ENCODE results near the gene TMEM158. TPM values are rescaled to one million over a fixed set of nuclear protein-coding genes. Genes with fewer than 3 reads are reported as not detected.

The TMEM158 gene
- total RNA-seq, 1 experiment from 2014 or later, result 0.26 TPM

GRCh38 chr3:45198264-45199260 lies 27.5 kb downstream of the TMEM158 start:
- H3K4me3 ChIP-seq, result no peak overlapping the region
- H3K27me3 ChIP-seq, result no peaks in the 10 kb centered on the region; the same call in 1 of the 2 replicates
- H3K9me3 ChIP-seq (replicated peaks), result no peaks in the 10 kb centered on the region
- H3K27ac ChIP-seq, result no peak overlapping the region
- DNase-seq, result no peak
- no peaks in the 10 kb centered on the region for H3K36me3 ChIP-seq
- H3K4me1 ChIP-seq, result peaks cover 8% of the 10 kb centered on the region

GRCh38 chr3:45194791-45195190 lies 31.3 kb downstream of the TMEM158 start:
- Histone ChIP-seq H3K27me3 (no peaks in the 10 kb centered on the region; the same call in 1 of the 2 replicates), H3K4me1 (peaks cover 3% of the 10 kb centered on the region), H3K36me3 (no peaks in the 10 kb centered on the region), H3K27ac (no peak overlapping the region), H3K4me3 (no peak overlapping the region), H3K9me3 (replicated peaks) (no peaks in the 10 kb centered on the region)
- DNase-seq, result no peak

- H3K4me1 ChIP-seq, result no peaks in the 10 kb centered on the region
- peak in 1 of 2 experiments; percentile 28 for DNase-seq
- H3K27me3 ChIP-seq, result no peaks in the 10 kb centered on the region; the same call in 1 of the 2 replicates
- H3K36me3 ChIP-seq, result no peaks in the 10 kb centered on the region
- H3K9me3 ChIP-seq (replicated peaks), result no peaks in the 10 kb centered on the region
- H3K4me3 ChIP-seq, result no peak overlapping the region
- H3K27ac ChIP-seq, result no peak overlapping the region
Observed at GRCh38 chr3:45191924-45192417, 34.1 kb downstream of the TMEM158 start.

- H3K9me3 ChIP-seq (replicated peaks), result no peaks in the 10 kb centered on the region
- no peaks in the 10 kb centered on the region for H3K4me1 ChIP-seq
- DNase-seq, result no peak
- H3K27me3 ChIP-seq, result 0 out of 2 replicates have a peak, but pooled peaks cover 4% of the 10 kb centered on the region
- H3K36me3 ChIP-seq, result no peaks in the 10 kb centered on the region
- H3K27ac ChIP-seq, result no peak overlapping the region
- H3K4me3 ChIP-seq, result no peak overlapping the region
Observed at GRCh38 chr3:45191424-45191823, 34.7 kb downstream of the TMEM158 start.

GRCh38 chr3:45188719-45189659 lies 37.1 kb downstream of the TMEM158 start:
- no peak for DNase-seq
- Histone ChIP-seq H3K36me3 (no peaks in the 10 kb centered on the region), H3K9me3 (replicated peaks) (no peaks in the 10 kb centered on the region), H3K27me3 (0 out of 2 replicates have a peak, but pooled peaks cover 6% of the 10 kb centered on the region), H3K4me3 (no peak overlapping the region), H3K27ac (no peak overlapping the region), H3K4me1 (no peaks in the 10 kb centered on the region)

- Histone ChIP-seq H3K27me3 (0 out of 2 replicates have a peak, but pooled peaks cover 6% of the 10 kb centered on the region), H3K27ac (no peak overlapping the region), H3K4me1 (peaks cover 6% of the 10 kb centered on the region; the same call in 1 of the 2 replicates), H3K4me3 (no peak overlapping the region), H3K36me3 (no peaks in the 10 kb centered on the region), H3K9me3 (replicated peaks) (no peaks in the 10 kb centered on the region)
- DNase-seq, result no peak
Observed at GRCh38 chr3:45187694-45188141, 38.4 kb downstream of the TMEM158 start.

GRCh38 chr3:45186871-45187270 lies 39.2 kb downstream of the TMEM158 start:
- DNase-seq, result no peak
- Histone ChIP-seq H3K36me3 (no peaks in the 10 kb centered on the region), H3K27ac (no peak overlapping the region)

GRCh38 chr3:45185461-45185860 lies 40.6 kb downstream of the TMEM158 start:
- no peak overlapping the region for H3K4me3 ChIP-seq
- DNase-seq, result no peak
- H3K36me3 ChIP-seq, result no peaks in the 10 kb centered on the region
- H3K27me3 ChIP-seq, result 0 out of 2 replicates have a peak, but pooled peaks cover 6% of the 10 kb centered on the region
- peaks cover 6% of the 10 kb centered on the region; the same call in 1 of the 2 replicates for H3K4me1 ChIP-seq
- H3K9me3 ChIP-seq (replicated peaks), result no peaks in the 10 kb centered on the region
- no peak overlapping the region for H3K27ac ChIP-seq

More at GRCh38 chr3:45186871-45187270, 39.2 kb downstream of the TMEM158 start:
- Histone ChIP-seq H3K4me1 (peaks cover 6% of the 10 kb centered on the region; the same call in 1 of the 2 replicates), H3K27me3 (0 out of 2 replicates have a peak, but pooled peaks cover 6% of the 10 kb centered on the region), H3K9me3 (replicated peaks) (no peaks in the 10 kb centered on the region), H3K4me3 (no peak overlapping the region)

GRCh38 chr3:45185052-45185451 lies 41.0 kb downstream of the TMEM158 start:
- Histone ChIP-seq H3K4me1 (peaks cover 6% of the 10 kb centered on the region; the same call in 1 of the 2 replicates), H3K36me3 (no peaks in the 10 kb centered on the region)
- DNase-seq, result no peak

GRCh38 chr3:45183872-45184262 lies 42.2 kb downstream of the TMEM158 start:
- Histone ChIP-seq H3K4me3 (no peak overlapping the region), H3K27ac (no peak overlapping the region), H3K4me1 (peaks cover 12% of the 10 kb centered on the region), H3K36me3 (no peaks in the 10 kb centered on the region), H3K9me3 (replicated peaks) (no peaks in the 10 kb centered on the region), H3K27me3 (0 out of 2 replicates have a peak, but pooled peaks cover 6% of the 10 kb centered on the region)
- no peak for DNase-seq

More at GRCh38 chr3:45185052-45185451, 41.0 kb downstream of the TMEM158 start:
- Histone ChIP-seq H3K9me3 (replicated peaks) (no peaks in the 10 kb centered on the region), H3K27ac (no peak overlapping the region), H3K27me3 (0 out of 2 replicates have a peak, but pooled peaks cover 6% of the 10 kb centered on the region), H3K4me3 (no peak overlapping the region)

- Histone ChIP-seq H3K9me3 (replicated peaks) (no peaks in the 10 kb centered on the region), H3K4me3 (no peak overlapping the region), H3K4me1 (peaks cover 16% of the 10 kb centered on the region), H3K27me3 (0 out of 2 replicates have a peak, but pooled peaks cover 6% of the 10 kb centered on the region), H3K36me3 (no peaks in the 10 kb centered on the region), H3K27ac (no peak overlapping the region)
- no peak for DNase-seq
Observed at GRCh38 chr3:45182915-45183871, 42.9 kb downstream of the TMEM158 start.

- Histone ChIP-seq H3K36me3 (no peaks in the 10 kb centered on the region), H3K27me3 (0 out of 2 replicates have a peak, but pooled peaks cover 3% of the 10 kb centered on the region), H3K4me3 (no peak overlapping the region), H3K9me3 (replicated peaks) (no peaks in the 10 kb centered on the region), H3K4me1 (peaks cover 21% of the 10 kb centered on the region), H3K27ac (no peak overlapping the region)
- DNase-seq, result no peak
Observed at GRCh38 chr3:45181496-45181895, 44.6 kb downstream of the TMEM158 start.

- H3K27ac ChIP-seq, result no peak overlapping the region
- peaks cover 21% of the 10 kb centered on the region for H3K4me1 ChIP-seq
- no peak overlapping the region for H3K4me3 ChIP-seq
- no peaks in the 10 kb centered on the region for H3K27me3 ChIP-seq
- H3K9me3 ChIP-seq (replicated peaks), result no peaks in the 10 kb centered on the region
- no peak for DNase-seq
- no peaks in the 10 kb centered on the region for H3K36me3 ChIP-seq
Observed at GRCh38 chr3:45180899-45181298, 45.2 kb downstream of the TMEM158 start.
